Activated naive CD8-positive, alpha-beta T cell treated with anti-CD3 and anti-CD28 coated beads for 36 hours (primary cell): ENCODE results near the gene MMAB. TPM values are rescaled to one million over a fixed set of nuclear protein-coding genes. Genes with fewer than 3 reads are reported as not detected.

Experiments used
- DNase-seq: peaks from one replicate; pipeline ENCODE4 v3.0.0; 2021
- H3K27ac Mint-ChIP-seq: one replicate; pipeline ENCODE4 v1.8.0; 2022; ENCODE audit warnings: mild to moderate bottlenecking, moderate library complexity, mixed read lengths
- H3K27me3 Mint-ChIP-seq: one replicate; pipeline ENCODE4 v1.8.0; 2022; ENCODE audit warnings: mild to moderate bottlenecking, mixed read lengths
- H3K36me3 Mint-ChIP-seq: one replicate; pipeline ENCODE4 v1.8.0; 2021; ENCODE audit warnings: mild to moderate bottlenecking, mixed read lengths
- H3K4me1 Mint-ChIP-seq: one replicate; pipeline ENCODE4 v1.8.0; 2021; ENCODE audit warnings: mixed read lengths
- H3K4me3 Mint-ChIP-seq: one replicate; pipeline ENCODE4 v1.8.0; 2022; ENCODE audit warnings: mild to moderate bottlenecking, moderate library complexity, mixed read lengths
- H3K9me3 Mint-ChIP-seq: one replicate; pipeline ENCODE4 v1.8.0; 2022; ENCODE audit warnings: mixed read lengths
- total RNA-seq, 2 experiments: library from RNA; stranded (reverse); gene quantifications; one replicate each; pipeline ENCODE4 v1.2.3, GENCODE V29; 2021

Gene MMAB
- total RNA-seq, 2 experiments from 2014 or later, result 58.3 to 62.8 TPM

DNA sequence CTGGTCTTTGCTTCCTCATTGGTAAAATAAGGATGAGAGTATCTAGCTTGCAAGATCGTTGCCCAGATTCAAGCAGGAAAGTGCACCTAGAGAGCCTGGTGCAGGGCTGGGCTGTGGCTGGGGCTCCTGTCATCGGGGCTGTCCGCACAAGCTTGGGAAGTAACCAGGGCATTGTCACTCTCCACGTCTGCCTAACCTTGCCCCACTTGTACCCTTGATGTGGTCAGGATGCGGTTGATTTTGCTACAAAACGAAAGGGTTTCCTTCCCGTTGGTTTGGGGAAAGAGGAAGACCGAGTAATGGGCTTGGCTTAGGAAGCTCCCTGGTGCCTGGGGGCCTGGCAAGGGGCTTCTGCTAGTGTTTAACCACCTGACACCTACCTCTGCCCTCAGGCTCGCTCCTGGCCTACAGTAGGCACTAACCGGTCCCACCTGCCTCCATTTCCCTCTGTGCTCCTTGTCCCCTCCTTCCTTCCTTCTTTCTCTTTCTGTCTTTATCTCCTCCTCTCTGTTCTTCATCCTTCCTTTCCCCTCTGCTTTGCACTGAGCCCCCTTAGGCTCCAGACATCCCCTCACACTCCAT, 22.1 kb upstream of the MMAB start:
- Mint-ChIP-seq H3K27ac (no peak overlapping the region), H3K4me3 (no peak overlapping the region), H3K36me3 (peaks cover 2% of the 10 kb centered on the region), H3K4me1 (peaks cover 23% of the 10 kb centered on the region), H3K9me3 (no peaks in the 10 kb centered on the region), H3K27me3 (no peaks in the 10 kb centered on the region)
- peak; percentile 28 for DNase-seq

DNA sequence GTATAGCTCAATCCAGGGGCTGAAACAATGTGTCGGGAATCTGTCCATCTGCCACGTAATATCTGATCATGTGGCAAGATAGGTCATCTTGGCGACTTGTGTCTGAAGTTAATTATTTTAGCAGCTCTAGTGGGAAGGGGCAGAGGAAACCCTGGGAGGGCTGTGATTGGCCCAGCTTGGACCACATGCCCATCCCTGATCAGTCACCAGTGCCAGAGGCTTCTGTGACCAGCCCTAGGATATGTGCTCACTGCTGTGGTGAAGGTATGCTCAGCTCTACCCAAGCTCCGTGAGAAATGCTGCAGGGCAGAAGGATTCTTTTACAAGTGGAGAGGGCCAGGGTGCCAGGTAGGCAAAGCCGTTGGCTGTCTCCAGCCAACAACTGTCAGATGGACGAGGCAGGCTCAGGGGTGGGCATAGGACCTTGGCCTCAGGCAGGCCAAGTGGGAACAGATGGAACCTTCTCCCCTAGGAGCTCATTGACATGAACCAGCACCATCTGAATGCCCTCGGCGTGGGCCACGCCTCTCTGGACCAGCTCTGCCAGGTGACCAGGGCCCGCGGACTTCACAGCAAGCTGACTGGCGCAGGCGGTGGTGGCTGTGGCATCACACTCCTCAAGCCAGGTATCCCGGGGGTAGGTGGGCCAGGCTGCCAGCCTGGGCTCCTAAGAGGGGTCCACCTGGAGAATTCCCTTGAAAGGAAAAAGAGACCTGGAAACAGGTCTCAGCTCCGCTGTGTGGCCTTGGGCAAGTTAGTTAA, 21.4 kb upstream of the MMAB start:
- H3K9me3 Mint-ChIP-seq, result no peaks in the 10 kb centered on the region
- peaks cover 23% of the 10 kb centered on the region for H3K4me1 Mint-ChIP-seq
- H3K27ac Mint-ChIP-seq, result no peak overlapping the region
- no peak for DNase-seq
- H3K36me3 Mint-ChIP-seq, result peaks cover 2% of the 10 kb centered on the region
- no peaks in the 10 kb centered on the region for H3K27me3 Mint-ChIP-seq
- H3K4me3 Mint-ChIP-seq, result no peak overlapping the region

DNA sequence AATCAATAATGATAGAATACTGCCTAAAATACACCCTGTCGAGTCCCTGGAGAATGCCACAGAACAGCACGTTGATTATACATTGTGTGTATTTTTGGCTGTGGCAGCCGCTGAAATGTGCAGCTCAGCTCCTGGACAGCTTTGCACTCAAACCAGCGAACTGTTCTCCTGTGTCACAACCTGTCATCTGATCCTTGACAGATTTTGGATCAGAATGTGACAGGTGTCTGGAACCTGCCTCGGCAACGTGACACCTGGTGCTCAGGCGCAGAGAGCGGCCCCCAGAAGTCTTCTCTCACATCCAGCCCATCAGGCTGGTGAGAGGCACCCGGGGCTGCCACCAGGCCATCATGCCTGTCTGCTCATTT, 19.6 kb upstream of the MMAB start:
- Mint-ChIP-seq H3K36me3 (peaks cover 2% of the 10 kb centered on the region), H3K4me1 (peaks cover 21% of the 10 kb centered on the region), H3K4me3 (no peak overlapping the region), H3K27ac (no peak overlapping the region), H3K9me3 (no peaks in the 10 kb centered on the region), H3K27me3 (no peaks in the 10 kb centered on the region)
- DNase-seq, result no peak

DNA sequence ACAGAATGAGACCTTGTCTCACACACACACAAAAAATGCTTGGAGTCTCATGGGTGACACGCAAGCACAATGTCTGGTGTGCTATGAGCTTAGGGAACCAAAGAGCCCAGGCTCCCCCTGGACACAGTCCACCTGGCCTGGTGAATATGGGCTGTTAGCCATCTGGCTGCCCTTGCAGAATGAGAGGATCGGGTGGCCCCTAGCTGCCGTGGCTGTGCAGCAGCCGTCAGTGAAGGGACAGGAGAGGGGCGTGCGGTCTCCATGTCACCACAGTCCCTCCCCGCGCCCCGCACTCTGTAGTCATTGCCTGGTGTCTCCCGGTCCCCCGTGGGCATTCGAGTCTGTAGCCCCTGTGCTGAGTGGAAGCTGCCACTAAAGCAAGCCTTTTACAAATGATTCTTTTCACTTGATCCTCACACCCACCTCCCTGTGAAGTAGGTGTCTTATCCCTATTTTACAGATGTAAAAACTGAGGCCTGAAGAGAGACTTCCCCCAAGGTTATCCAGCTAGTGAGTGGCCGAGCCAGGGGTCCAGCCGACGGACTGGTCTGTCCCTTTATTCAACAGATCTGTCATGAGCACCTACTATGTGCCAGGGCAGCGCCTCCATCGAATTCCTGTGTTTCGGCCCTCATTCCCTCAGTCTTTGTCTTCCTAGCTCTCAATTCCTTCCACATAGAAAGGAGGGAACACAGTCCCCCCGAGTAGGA, 19.0 kb upstream of the MMAB start:
- Mint-ChIP-seq H3K9me3 (no peaks in the 10 kb centered on the region), H3K27ac (no peak overlapping the region), H3K27me3 (no peaks in the 10 kb centered on the region), H3K4me3 (no peak overlapping the region), H3K36me3 (peaks cover 2% of the 10 kb centered on the region), H3K4me1 (peaks cover 18% of the 10 kb centered on the region)
- no peak for DNase-seq

DNA sequence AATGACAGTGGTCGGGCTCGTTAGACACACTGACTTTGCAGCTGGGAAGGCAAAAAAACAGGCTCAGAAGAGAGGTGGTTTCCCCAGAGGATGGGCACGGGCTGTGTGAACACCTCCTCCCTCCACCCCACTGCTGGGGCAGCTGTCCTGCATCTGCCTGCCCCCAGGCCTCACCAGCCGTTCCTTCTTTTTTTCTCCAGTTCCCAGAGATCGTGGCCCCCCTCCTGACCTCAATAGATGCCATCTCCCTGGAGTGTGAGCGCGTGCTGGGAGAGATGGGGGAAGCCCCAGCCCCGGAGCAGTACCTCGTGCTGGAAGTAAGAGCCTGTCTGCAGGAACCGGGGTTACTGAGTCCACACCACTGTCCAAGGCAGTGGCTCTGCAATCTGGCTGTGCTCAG, 17.7 kb upstream of the MMAB start:
- DNase-seq, result no peak
- Mint-ChIP-seq H3K27me3 (no peaks in the 10 kb centered on the region), H3K27ac (no peak overlapping the region), H3K4me1 (peaks cover 18% of the 10 kb centered on the region), H3K4me3 (no peak overlapping the region), H3K36me3 (peaks cover 2% of the 10 kb centered on the region), H3K9me3 (no peaks in the 10 kb centered on the region)

DNA sequence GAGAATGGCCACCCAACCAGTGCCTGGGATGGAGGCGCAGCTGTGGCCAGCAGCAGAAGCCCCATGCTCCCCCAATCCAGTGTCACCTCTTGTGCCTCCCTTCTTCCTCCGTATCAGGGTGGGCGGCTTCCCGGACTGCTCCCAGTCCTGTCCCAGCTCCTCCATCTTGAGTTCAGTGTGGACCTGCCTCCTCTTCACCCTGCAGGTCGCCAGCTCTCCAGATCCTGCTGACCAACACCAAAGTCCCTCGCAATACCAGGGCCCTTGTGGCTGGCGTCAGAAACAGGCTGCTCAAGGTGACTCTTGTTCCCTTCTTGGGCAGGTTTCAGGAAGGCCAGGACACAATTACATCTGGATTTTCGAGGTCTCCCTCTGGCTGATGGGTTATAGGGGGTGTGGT, 17.3 kb upstream of the MMAB start:
- Mint-ChIP-seq H3K4me3 (no peak overlapping the region), H3K9me3 (no peaks in the 10 kb centered on the region), H3K27ac (no peak overlapping the region), H3K4me1 (peaks cover 14% of the 10 kb centered on the region), H3K27me3 (no peaks in the 10 kb centered on the region), H3K36me3 (peaks cover 2% of the 10 kb centered on the region)
- DNase-seq, result no peak

DNA sequence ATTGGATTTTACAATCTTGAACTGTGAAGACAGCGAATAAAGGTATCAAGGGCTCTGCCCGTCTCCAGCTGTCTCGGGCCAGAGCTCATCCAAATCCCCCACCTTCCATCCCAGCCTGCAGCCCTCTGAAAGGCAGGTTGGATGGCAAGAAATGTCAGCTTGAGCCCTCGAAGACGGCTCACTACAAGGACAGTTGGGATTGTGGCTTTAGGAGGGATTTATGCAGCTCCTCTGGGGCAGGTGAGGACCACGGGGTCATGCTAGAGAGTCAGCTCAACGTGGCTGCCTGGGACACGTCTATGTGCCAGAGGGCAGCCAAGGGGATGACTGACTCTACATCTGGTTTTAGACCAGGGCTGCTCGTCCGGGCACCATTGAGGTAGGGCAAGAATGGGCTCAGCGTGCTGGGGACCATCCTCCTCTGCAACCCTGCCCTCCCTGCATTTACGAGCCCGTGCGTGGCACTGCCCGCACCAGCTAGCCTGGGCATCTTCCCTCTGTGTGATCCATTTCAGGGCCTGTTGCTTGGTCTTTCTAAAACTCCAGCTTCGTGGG, 16.5 kb upstream of the MMAB start:
- no peak overlapping the region for H3K27ac Mint-ChIP-seq
- H3K4me1 Mint-ChIP-seq, result peaks cover 7% of the 10 kb centered on the region
- H3K36me3 Mint-ChIP-seq, result peaks cover 2% of the 10 kb centered on the region
- DNase-seq, result no peak
- no peaks in the 10 kb centered on the region for H3K27me3 Mint-ChIP-seq
- no peak overlapping the region for H3K4me3 Mint-ChIP-seq
- no peaks in the 10 kb centered on the region for H3K9me3 Mint-ChIP-seq

DNA sequence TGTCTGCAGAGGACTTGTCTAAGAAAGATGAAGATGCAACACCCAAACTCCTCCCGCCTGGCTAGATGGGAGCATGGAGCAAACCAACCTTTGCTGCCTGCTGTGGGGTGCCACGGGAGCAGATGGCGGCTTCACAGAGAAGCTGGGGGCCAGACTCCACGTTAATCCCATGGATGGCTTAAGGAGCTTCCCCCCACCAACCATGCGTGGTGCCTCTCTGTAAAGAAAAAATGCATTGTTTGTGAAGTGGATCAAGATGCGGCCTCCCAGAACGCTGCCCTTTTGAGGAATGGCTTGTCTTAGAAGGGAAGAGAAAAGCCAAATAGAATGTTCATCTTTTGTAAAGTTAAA, 15.9 kb upstream of the MMAB start:
- Mint-ChIP-seq H3K36me3 (no peaks in the 10 kb centered on the region), H3K27me3 (no peaks in the 10 kb centered on the region), H3K4me3 (no peak overlapping the region), H3K27ac (no peak overlapping the region), H3K9me3 (no peaks in the 10 kb centered on the region), H3K4me1 (peaks cover 2% of the 10 kb centered on the region)
- no peak for DNase-seq

DNA sequence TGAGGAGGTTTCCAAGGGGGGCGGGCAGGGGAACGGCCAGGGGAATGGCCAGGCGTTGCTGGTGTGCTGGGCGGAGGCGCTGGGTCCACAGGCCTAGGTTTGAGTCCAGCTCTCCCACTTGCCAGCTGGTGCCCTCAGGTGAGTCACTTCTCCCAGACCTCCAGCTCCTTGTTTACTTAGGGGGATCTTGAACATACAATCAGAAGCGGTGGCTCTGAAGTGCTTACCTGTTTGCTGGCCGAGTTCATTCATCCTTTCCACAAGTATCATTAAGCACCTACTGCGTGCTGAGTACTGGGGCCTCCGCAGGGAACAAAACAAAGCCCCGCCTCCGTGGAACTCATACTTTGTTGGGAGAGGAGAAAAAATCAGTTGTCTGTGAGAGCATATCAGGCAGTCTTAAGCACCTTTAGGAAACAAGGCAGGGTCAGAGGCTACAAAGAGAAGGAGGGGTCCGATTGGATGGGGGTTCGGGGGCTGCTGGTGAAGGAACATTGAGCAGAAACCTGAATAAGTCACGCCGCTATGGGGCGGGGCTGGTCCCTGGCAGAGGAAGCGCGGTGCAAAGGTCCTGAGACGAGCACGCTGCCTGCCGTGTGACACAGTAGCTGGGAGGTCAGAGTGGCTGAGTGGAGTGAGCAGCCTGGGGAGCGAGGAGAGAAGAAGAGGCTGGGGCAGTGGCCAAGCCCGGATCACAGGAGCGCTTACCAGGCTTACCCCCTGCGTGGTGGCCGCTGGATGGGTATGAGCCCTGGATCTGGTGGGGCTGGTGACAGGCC, 15.3 kb upstream of the MMAB start:
- Mint-ChIP-seq H3K4me1 (no peaks in the 10 kb centered on the region), H3K9me3 (no peaks in the 10 kb centered on the region), H3K27me3 (no peaks in the 10 kb centered on the region), H3K36me3 (no peaks in the 10 kb centered on the region), H3K27ac (no peak overlapping the region), H3K4me3 (no peak overlapping the region)
- DNase-seq, result no peak

DNA sequence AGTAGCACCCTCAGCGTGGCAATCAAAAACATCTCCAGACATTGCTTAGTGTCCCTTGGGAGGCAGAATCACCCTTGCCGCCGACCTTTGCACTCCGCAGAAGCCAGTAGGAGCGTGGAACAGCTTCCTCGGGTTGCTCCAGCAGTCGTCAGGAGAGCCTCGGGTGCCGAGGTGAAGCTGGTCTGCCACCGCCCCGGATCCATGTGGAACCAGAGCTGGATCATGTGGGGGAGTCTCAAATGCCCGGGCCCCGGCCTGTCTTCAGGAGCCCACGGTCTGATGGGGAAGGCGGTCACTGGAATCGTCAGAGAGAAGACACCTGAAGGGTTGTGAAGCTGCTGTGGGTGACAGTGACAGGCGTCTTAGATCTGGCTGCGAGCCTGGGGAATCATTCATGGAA, 14.6 kb upstream of the MMAB start:
- H3K4me1 Mint-ChIP-seq, result no peaks in the 10 kb centered on the region
- H3K4me3 Mint-ChIP-seq, result no peak overlapping the region
- no peak for DNase-seq
- no peaks in the 10 kb centered on the region for H3K36me3 Mint-ChIP-seq
- H3K27me3 Mint-ChIP-seq, result no peaks in the 10 kb centered on the region
- no peak overlapping the region for H3K27ac Mint-ChIP-seq
- H3K9me3 Mint-ChIP-seq, result no peaks in the 10 kb centered on the region

DNA sequence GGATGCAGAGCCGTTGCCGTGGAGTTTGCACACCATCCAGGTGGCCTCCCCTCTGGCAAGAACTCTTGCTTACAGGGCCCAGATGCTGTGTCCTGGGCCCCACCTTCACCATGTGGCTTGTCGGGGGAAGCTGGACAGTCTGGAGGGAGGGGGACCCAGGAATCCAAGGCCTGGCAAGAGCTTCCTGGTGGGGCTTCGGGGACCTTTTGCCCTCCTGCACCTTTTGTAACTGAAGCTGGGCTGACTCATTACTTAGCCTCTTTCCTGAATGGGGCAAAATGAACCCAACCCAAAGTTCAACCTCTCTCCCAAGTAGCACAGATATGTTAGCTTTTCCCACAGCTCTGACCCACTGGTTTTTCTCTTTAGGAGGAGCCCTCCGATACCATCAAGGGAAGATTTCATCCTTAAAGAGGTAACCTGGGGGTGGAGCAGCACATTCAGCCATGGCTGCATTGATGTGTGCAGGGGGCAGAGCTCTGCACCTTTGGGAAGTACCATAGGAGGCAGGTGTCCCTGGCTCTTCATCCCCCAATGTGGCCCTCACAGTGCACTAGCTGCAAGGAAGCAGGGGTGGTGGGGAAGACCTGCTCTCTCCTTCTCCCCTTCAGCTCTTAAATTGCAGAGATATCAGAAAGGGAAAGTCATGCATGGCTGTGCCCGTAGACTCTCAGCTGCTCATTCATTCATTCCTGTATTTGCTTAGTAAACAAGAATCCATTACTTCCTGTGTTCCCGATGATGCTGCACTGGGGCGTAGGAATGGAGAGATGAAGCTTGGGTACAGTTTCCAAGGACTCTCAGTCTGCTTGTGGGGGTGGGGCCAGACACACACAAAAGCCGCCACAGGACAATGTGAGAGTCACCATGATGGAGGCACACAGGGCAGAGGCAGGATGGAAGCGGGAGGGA, 13.3 kb upstream of the MMAB start:
- no peaks in the 10 kb centered on the region for H3K27me3 Mint-ChIP-seq
- no peaks in the 10 kb centered on the region for H3K4me1 Mint-ChIP-seq
- no peak for DNase-seq
- no peak overlapping the region for H3K27ac Mint-ChIP-seq
- H3K4me3 Mint-ChIP-seq, result no peak overlapping the region
- no peaks in the 10 kb centered on the region for H3K9me3 Mint-ChIP-seq
- peaks cover 3% of the 10 kb centered on the region for H3K36me3 Mint-ChIP-seq

DNA sequence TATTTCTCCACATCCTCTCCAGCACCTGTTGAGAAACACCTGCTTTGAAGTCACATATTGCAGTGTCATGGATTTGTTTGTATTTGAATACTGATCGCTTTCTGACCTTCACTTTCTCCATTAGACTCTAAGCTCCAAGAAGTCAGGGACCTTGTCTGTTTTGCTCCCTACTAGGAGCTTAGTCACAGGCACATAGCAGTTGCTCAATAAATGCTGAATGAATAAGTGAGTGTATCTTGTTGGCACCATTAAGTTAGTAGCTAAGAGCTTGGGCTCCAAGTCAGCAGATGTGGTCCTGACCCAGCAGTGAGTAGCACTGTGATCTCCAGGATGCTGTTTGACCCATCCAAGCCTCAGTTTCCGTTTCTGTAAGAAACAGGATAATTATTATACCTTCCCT, 10.4 kb upstream of the MMAB start:
- no peaks in the 10 kb centered on the region for H3K27me3 Mint-ChIP-seq
- H3K9me3 Mint-ChIP-seq, result no peaks in the 10 kb centered on the region
- peaks cover 3% of the 10 kb centered on the region for H3K36me3 Mint-ChIP-seq
- DNase-seq, result no peak
- no peak overlapping the region for H3K27ac Mint-ChIP-seq
- no peaks in the 10 kb centered on the region for H3K4me1 Mint-ChIP-seq
- H3K4me3 Mint-ChIP-seq, result no peak overlapping the region

DNA sequence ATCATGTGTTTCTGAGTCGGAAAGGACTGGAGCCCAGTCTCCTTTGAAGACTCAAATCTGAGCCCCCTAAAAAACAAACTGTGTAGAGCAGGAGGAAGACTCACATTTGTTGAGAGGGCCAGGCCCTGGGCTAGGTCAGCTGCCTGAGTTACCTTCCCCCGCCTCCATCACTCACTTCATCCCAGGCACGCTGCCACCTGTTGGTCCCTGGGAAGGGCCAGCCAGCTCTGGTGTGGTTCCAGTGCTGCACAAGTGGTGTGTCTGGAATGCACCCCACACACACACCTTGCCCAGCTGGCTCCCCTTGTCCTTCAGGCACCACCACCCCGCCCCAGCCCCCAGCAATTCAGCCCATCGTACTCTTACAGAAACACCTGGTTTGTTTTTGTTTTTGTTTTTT, 9.3 kb upstream of the MMAB start:
- Mint-ChIP-seq H3K9me3 (no peaks in the 10 kb centered on the region), H3K27me3 (no peaks in the 10 kb centered on the region), H3K27ac (no peak overlapping the region), H3K4me1 (no peaks in the 10 kb centered on the region), H3K4me3 (no peak overlapping the region), H3K36me3 (peaks cover 3% of the 10 kb centered on the region)
- no peak for DNase-seq

DNA sequence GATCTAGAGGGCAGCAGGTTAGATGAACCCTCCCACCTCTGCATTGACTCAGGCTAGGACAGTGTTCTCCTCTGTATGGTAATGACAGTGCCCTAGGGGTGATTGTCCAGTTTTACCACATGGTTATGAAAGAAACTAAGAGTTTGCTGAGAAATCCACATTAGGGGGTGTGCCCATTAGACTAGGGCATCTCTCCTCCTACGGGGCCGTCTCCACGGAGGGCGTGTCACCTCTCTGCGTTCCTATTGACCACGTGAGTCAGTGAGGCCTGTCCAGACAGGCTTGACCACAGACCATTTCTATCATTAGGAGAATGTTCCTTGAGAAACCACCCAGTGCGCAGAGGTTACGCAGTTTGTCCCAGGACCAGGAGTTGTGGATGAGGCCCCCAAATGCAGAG, 8.6 kb upstream of the MMAB start:
- H3K36me3 Mint-ChIP-seq, result peaks cover 9% of the 10 kb centered on the region
- no peaks in the 10 kb centered on the region for H3K9me3 Mint-ChIP-seq
- H3K27ac Mint-ChIP-seq, result no peak overlapping the region
- H3K4me1 Mint-ChIP-seq, result no peaks in the 10 kb centered on the region
- no peak overlapping the region for H3K4me3 Mint-ChIP-seq
- DNase-seq, result no peak
- no peaks in the 10 kb centered on the region for H3K27me3 Mint-ChIP-seq
